GM12874 (cell line): ENCODE results near the gene CDK6.
A peak's percentile ranks its signal among the peaks of the same experiment; 100 is the strongest.

Experiments
- TF ChIP-seq, protein P1 (sequence below): IDR thresholded peaks from 2 replicates; pipeline ENCODE4 v1.5.1; 2011; ENCODE audit warnings: low read depth, mild to moderate bottlenecking, control low read depth, low read length, moderate library complexity; ENCODE audit not compliant: insufficient read depth

The CDK6 gene

DNA sequence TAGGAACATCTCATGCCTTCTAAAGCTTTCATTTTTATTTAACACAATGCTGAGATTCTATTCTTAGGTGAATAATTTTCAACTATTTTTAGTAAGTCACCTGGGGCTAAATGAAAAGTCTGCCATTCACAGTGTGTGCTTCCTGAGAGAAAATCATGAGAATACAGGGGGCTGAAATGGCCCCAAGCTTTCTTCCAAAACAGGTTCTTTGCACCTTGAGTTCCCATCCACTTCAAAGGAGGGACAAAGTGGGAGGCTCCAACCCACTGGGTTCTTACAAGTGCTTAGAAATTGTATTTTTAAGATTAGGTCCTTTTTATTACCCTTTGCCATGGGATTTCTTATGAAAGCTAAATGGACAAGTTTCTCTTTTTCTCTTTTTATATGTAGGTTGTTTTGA lies 224.6 kb downstream of the CDK6 start:
- TF ChIP-seq, protein P1, sequence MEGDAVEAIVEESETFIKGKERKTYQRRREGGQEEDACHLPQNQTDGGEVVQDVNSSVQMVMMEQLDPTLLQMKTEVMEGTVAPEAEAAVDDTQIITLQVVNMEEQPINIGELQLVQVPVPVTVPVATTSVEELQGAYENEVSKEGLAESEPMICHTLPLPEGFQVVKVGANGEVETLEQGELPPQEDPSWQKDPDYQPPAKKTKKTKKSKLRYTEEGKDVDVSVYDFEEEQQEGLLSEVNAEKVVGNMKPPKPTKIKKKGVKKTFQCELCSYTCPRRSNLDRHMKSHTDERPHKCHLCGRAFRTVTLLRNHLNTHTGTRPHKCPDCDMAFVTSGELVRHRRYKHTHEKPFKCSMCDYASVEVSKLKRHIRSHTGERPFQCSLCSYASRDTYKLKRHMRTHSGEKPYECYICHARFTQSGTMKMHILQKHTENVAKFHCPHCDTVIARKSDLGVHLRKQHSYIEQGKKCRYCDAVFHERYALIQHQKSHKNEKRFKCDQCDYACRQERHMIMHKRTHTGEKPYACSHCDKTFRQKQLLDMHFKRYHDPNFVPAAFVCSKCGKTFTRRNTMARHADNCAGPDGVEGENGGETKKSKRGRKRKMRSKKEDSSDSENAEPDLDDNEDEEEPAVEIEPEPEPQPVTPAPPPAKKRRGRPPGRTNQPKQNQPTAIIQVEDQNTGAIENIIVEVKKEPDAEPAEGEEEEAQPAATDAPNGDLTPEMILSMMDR = no peak

DNA sequence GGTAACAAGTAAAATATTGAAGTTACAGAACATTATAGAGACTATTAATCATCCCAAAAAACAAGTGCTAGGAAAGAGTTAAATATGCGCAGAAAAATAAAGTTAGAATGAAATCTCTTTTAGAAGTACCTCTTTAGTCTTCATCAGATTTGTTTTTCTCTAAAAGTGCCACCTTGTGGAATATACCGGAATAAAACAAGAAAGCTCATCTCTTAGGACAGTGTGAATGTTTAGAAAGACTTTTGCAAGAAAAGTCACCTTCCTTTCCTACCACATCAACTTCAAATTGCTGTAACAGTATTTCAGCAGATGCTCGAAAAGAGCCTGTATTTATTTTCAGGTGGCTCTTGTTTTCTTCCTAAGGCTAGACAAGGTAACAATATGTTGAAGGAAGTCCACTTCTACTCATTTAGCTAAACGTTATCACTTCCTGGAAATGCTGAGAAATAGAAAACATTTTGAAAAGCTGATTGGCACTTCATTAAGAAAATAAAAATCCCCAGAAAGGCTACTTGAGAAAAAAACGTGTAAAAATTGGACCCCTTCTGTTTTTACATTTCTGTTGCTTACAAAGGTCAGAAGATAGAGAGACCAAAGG lies 226.4 kb downstream of the CDK6 start:
- TF ChIP-seq, protein P1 = peak; percentile 9; the same call in 1 of the 2 replicates

DNA sequence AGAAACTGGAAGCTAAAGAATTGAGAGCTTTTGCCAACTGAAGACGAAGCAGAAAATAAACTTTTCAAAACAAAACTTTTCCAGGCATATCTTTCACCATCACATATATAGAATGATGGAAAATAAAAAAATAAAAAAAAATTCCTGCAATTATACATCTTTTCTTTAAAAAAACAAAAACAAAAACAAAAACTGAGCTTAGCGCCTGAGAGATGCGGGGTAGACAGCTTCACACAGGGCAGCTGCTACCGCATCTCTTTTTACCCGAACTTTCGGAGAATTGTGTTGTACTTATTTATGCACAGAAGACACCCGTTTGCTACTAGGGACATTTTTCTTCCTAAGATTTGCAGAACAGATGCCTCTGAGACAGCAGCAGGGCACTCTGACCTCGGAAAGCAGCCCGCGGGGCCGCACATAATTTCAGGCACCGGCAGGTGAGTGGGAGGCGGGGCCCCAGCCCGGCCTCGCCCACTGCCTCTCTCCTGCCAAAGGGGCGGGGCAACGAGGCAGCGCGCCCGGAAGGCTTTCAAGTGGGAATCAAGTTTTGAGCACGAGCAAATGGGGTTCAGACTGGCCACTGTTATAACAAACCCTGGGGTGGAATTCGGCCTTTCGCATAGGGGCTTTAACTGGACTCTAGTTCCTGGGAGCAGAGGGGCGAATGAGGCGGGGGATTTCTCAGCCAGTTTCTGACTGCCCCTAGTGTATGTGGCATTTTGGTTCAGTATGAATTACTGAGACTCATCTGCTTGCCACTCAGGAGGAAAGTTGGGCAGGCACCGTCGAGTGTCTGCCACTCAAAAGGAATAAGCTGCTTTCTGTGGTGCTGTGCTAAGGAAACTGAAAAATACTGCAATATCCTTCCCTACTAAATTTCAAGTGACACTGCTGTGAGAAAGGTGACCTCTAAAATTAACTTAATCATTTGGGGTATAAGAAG lies 227.7 kb downstream of the CDK6 start:
- TF ChIP-seq, protein P1 = no peak

DNA sequence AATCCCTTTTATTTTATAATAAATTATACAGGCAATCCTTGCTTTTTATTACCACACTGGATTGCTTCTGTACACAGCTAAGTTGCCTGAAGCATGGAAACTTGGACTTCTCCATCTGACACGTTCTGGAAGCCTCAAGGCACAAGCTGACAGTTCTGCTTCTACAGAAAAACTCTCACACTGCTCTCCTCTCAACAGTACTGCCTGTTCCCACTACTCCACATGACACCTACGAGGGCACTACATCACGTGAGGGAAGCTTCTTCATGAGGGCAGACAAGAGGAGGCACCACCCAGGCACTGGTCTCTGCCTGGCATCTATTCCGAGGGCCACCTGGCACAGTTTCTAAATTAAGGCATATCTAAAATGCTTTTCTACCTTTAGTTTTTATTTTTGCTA lies 229.4 kb downstream of the CDK6 start:
- TF ChIP-seq, protein P1 = no peak

DNA sequence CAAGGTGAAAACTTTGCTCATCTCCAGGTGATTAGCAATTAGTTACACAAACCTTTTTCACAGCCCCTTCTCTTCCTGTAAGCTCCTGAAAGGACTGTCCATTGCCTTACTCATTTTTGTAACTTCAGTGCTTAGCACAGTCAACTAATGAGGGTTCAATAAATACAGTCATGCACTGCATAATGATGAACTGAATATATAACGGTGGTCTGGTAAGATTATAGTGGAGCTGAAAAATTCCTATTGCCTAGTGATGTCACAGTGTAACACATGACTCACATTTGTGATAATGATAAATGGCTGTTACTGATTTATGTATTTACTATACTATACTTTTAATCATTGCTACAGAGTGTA lies 233.3 kb downstream of the CDK6 start:
- TF ChIP-seq, protein P1 = no peak

DNA sequence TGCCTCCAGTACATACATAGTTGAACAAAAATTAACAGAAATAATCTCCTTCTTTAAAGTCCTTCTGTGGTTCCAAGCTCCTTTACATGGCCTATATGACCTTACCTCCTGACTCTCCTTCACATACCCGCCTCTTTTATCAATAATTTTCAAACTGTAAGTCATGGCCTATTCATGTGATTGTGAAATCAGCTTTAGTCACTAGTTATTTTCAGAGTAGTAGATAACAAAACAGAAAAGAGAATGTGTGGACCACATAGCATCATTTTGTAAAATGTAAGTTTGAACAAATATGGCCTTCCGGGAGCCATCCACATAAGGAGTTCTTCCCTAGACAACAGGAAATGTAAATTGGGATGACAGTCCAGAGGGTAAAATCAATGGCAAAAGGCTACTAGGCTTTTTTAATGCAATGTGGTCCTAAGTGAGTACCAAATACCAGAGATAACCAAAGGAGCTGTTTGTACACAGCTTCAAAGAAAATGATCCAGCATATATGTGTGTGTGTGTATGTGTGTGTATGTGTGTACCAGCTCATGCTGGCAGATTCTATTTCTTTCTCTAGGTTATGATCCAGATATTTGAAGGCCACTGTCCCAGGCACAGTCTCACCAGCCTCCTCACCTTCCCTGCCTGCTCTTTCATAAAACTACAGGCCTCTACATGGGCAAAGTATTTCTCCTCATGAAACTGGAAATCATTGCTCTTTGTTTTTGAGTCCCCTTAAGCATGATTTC lies 233.9 kb downstream of the CDK6 start:
- TF ChIP-seq, protein P1 = no peak

DNA sequence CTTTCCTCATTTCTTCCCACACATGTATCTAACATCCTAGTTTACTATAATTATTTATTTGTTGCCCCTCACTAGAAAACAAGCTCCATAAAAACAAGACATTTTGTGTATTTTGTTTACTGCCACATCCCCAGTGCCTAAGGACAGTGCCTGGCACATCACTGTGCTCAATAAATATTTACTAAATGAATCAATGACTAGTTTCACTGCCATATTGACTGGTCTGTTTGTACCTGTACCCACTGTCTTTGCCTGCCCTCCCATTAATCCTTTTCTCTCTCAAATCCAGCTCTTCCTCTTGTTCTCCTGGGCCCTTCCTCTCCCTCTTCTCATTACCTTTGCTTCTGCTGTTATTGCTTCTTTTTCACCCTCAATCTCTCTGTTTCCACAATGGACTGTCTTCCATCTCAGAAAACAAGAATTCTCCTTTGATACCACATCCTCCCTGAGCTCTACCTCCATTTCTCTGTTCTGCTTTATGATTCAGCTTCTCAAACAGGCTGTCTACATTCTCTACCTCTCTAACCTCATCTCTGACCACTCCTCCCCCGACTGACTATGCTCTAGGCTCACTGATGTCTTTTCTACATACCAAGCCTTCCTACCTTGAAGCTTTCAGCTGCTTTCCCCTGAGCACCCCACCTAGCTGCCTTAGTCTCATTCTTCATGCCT lies 237.9 kb downstream of the CDK6 start:
- TF ChIP-seq, protein P1 = no peak
